Skin of body (tissue), 2 donors: ENCODE measurements around the gene PIGU. TPM values are rescaled to one million over a fixed set of nuclear protein-coding genes. Genes with fewer than 3 reads are reported as not detected.
A peak's percentile ranks its signal among the peaks of the same experiment; 100 is the strongest.
"Not testable (repeated sequence)": the region's sequence is repeated elsewhere in the genome, so short reads cannot be mapped to it uniquely, and the experiment has no call there.

Experiments
- DNase-seq: peaks from one replicate; lab custom pipeline; 2025; lab: John Stamatoyannopoulos, UW
- total RNA-seq: library from RNA; depleted of rRNA; stranded (reverse); fragments of >200 nt; gene quantifications from one replicate; pipeline ENCODE4 v1.2.3, GENCODE V29; 2014

Gene PIGU
- total RNA-seq, 1 donor from 2014 or later = 9.8 TPM

DNA sequence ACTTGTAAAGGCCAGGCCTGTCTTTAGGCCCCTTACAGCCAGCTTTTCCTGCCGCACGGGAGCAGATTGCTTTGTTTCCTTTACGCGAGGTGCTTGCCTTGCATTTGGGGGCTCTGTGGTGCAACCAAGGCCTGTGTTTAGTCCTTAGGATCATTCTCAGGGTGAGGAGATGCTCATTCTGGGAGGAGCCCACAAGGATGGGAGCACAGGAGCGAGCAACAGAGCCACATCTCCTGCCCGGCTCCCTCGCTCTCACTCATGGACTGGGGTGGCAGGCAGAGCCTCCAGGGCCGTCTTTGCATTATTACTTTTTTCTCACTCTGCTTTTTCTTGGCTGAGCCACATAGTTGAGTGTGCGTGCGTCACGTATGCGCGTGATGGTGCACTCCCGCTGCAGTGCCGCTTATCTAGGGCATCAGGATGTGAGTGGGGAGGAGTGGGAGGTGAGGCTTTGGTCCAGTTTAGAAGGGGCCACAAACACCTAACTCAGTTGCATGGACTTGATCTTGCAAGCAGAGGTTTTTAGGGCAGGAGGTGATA, 141.5 kb downstream of the PIGU start:
- no peak for DNase-seq

DNA sequence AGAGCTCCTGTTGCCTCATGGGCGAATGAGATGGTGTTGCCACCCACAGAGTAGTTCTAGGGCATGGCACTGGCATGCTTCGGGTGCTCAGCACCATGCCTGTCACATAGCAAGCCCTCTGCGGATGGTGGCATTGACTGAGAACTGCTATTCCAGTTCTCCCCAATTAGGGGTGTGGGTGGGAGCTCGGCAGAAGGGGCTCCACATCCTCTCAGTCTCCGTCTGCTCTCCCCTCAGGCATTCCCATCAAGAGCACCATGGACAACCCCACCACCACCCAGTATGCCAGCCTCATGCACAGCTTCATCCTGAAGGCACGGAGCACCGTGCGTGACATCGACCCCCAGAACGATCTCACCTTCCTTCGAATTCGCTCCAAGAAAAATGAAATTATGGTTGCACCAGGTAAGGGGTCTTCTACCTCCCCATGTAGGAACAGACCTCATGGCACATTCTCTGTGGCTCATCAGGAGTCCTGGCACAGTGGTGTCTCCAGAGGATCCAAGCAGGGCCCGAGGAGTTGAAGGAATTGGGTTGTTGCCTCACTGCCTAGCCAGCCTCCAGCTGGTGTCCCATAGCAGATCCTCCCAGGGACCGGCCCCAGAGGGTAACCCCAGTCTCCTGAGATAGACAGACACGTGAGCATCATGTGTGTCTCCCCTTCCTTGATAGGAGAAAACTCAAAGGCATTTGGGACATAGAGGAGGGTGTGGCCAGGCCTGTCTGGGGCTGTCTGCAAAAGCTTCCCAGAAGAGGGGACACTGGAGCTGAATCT, 142.3 kb downstream of the PIGU start:
- no peak for DNase-seq

GRCh38 chr20:34532756-34533155, 144.1 kb downstream of the PIGU start:
- no peak for DNase-seq

- no peak for DNase-seq
Observed at GRCh38 chr20:34532320-34532719, 144.6 kb downstream of the PIGU start.

GRCh38 chr20:34531608-34532265, 145.2 kb downstream of the PIGU start:
- DNase-seq = no peak

- no peak for DNase-seq
Observed at GRCh38 chr20:34530342-34530741, 146.6 kb downstream of the PIGU start.

- DNase-seq = no peak
Observed at GRCh38 chr20:34529742-34530141, 147.2 kb downstream of the PIGU start.

GRCh38 chr20:34528921-34529297, 148.0 kb downstream of the PIGU start:
- DNase-seq = no peak

DNA sequence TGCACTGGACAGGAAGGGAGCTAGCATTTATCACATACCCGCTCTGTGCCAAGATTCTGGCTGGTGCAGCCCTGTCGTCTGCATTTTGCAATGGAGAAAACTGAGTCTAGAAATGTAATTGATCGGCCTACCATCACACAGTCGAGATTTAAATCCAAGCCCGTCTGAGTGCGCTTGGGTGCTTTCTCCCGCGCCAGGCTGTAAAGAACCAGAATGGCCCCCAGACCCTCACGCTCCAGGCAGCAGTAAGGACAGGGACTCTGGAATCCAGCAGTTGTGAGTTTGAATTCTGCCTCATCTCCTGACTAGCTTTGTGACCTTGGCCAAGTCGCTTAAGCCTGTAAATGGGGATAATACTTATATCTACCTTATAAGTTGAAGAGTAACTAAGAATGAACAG, 149.9 kb downstream of the PIGU start:
- DNase-seq = no peak

GRCh38 chr20:34526466-34526865, 150.4 kb downstream of the PIGU start:
- no peak for DNase-seq

DNA sequence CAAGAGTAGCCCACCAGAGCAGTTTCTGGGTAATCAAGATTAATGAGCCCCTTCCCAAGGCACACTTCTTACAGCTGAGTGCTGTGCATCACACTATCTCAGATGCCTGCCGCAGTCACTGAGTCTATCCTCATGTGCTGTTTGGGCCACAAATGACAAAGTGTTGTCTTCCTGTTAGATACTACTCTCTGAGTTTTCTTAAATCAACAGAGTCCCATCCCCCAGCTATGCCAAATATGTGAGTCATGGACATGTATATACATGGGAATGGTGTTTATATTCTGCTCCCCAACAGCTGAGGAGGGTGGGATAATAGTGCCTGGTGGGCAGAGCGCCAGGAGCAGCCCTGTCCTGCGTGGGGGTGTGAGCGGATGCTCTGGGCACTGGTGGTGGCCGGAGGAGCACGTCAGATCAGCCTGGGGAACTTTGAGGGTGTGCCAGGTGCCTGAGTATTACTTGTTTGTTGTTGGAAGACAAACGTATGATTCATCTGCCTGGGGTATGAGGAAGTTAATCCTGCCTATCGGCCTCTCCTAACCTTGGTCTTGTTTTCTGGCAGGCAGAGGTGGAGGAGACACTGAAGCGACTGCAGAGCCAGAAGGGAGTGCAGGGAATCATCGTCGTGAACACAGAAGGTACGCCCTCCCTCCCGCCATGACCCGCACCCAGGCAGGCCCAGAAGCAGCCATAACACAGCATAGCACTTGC, 151.0 kb downstream of the PIGU start:
- DNase-seq = peak; percentile 22

DNA sequence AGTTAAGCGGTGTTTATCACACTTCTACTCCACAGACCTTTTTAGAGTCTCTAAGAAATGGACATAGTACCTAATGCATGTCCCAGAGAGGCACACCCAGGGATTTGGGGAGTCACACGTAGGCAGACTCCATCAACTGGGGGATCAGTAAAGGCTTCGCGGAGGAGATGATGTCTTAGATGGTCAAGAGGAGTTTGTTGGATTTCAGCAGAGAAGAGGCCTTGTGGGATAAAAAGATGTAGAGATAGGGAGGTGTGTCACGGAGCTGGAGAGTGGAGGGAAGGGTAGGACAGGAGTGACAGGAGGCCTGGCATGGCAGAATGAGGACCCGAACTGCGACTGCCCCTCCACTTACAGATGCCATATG, 151.6 kb downstream of the PIGU start:
- no peak for DNase-seq

DNA sequence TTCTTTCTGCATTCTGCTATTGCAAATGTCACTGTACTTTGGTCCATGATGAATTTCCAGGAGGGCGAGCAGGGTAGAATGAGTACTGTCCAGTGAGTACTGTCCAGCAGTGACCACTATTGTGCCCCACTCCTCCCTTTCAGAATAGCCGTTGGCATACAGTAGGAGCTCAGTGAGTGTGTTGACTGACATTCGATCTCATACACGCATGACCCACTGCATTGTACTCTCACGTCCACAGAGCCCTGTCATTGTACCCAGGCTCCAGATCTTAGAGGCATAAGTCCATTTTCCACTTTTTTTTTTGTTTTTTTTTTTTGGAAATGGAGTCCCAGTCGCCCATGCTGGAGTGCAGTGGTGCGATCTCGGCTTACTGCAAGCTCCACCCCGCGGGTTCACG, 152.5 kb downstream of the PIGU start:
- DNase-seq = no peak

GRCh38 chr20:34522969-34523871, 153.7 kb downstream of the PIGU start:
- peak; percentile 56 for DNase-seq

DNA sequence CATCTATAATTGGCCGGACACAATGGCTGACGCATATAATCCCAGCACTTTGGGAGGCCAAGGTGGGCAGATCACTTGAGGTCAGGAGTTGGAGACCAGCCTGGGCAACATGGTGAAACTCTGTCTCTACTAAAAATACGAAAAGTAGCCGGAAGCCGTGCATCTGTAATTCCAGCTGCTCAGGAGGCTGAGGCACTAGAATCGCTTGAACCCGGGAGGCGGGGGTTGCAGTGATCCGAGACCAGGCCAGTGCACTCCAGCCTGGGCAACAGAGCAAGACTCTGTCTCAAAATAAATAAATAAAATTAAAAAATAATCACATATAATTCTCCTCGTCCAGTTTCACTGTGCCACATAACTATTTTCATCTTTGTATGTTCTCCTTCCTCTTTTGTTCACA, 157.1 kb downstream of the PIGU start:
- not testable (repeated sequence) for DNase-seq

DNA sequence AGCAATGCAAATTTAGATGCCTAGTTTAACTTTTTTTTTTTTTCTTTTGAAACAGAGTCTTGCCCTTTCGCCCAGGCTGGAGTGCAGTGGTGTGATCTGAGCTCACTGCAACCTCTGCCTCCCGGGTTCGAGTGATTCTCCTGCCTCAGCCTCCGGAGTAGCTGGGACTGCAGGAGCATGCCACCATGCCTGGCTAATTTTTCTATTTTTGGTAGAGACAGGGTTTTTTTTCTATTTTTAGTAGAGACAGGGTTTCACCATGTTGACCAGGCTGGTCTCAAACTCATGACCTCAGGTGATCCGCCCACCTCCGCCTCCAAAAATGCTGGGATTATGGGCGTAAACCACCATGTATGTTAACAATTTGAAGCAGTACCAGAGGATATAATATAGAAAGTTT, 158.0 kb downstream of the PIGU start:
- not testable (repeated sequence) for DNase-seq

DNA sequence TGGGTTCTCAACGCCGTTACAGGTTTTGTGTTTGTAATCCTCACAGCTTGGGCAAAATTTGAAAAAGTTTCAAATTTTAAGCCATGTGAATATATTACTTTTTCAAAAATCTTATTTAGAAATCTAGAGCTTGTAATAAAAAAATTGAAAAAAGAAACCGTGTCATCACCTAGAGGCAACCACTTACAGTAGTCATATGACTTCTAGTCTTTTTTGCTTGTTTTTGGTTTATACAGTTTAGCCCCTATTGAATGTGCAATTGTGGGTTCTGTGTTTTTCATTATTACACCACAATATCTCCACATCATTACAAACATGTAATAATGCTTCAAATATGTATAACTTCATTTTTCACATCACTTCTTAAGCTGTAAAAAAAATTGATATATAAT, 159.8 kb downstream of the PIGU start:
- DNase-seq = no peak

DNA sequence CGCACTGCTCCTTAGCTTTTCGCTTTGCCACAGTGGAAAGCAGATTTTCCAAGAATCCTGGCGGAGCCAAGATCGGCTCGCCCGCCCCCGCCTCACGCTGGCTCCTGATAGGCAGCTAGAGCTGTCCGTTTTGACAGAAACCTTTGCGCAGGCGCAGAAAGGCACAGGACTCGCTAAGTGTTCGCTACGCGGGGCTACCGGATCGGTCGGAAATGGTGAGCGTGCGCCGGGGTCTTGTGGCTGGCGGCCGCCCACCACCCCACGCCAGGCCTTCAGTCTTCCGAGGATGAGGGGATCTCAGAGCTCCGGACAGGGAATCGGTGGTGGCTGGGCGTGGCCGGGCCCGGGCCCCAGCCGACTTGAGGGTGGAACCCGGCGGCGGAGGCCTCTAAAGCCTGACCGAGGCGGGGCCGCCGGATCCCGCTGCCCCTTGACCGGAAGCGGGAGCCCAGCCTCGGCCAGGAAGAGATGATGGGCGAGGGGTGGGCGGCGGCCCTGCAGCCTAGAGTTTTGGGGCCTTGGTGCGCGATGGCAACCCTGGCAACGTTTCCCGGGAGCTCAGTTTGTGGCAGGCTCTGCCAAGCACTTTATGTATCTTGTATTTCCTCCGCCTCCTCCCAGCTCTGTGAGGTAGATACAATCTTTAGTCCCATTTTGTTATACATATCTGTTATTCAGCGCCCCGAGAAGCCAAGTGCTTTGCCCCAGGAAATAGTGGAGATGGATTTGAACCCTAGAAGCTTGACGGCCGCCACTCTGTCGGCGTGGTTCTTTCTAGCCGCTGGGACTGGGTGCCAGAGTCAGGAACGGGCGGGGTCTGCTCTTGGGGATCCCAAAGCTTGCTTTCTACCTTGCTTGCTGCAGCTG, 160.4 kb downstream of the PIGU start, which contains the start of gene DYNLRB1:
Gene DYNLRB1 (plus strand): TSS at position 176 of the 867 bp plus-strand sequence. CDS start 37 bp downstream, at position 213.
- DNase-seq = peak; percentile 95

DNA sequence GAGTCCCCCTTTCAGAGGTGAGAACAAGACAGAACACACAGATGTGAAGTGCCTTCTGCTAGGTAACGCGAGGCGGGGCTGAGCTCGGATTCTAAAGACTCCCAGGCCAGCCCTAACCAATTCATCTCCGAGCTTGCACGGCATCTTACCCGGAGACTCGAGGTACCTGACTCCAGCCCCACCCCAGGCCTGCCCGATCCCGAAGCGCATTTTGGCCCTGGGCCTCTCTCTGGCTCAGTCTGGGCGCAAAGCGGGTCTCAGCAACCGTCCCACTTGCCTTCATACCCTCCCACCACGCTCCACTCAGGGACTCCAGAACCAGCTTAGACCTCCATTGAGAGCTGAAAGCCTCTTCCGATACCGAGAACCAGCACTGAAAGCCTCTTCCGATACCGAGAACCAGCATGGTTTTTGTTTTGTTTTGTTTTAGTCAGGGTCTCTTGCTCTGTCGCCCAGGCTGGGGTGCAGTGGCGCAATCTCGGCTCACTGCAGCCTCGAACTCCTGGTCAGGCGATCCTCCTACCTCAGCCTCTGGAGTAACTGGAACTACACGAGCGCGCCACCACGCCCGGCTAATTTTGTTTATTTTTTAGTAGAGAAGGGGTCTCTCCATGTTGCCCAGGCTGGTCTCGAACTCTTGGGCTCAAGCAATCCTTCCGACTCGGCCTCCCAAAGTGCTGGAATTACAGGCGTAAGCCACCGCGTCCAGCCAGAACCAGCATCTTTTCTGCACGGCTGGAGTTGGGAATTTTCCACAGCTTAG, 161.2 kb downstream of the PIGU start:
- no peak for DNase-seq
